HepG2 (cell line): Measurements from ENCODE around the gene MUTYH. TPM values are rescaled to one million over a fixed set of nuclear protein-coding genes. Genes with fewer than 3 reads are reported as not detected.

ENCODE experiments used
- AGO2 ChIP-seq: fragments of 200-400 bp; formaldehyde crosslinking; optimal IDR thresholded peaks from 2 replicates; pipeline ENCODE3; 2017; ENCODE audit warnings: mild to moderate bottlenecking, low read depth, low read length, moderate library complexity
- ATAD3A ChIP-seq: sonication (generic); formaldehyde crosslinking; IDR thresholded peaks from 2 replicates; pipeline ENCODE4 v1.4.0; 2020; ENCODE audit warnings: missing genetic modification reagents
- CEBPG ChIP-seq: IDR thresholded peaks from 2 replicates; pipeline ENCODE4 v1.6.1; 2016
- CERS6 ChIP-seq: sonication (generic); formaldehyde crosslinking; IDR thresholded peaks from 2 replicates; pipeline ENCODE4 v1.5.0; 2020; ENCODE audit warnings: missing genetic modification reagents
- GTF3A ChIP-seq: sonication (generic); formaldehyde crosslinking; conservative IDR thresholded peaks from 2 replicates; pipeline ENCODE4 v1.4.0; 2020; ENCODE audit warnings: mild to moderate bottlenecking, missing genetic modification reagents
- LRRFIP1 ChIP-seq: sonication (generic); formaldehyde crosslinking; conservative IDR thresholded peaks from 2 replicates; pipeline ENCODE4 v1.4.0; 2020; ENCODE audit warnings: missing genetic modification reagents
- MAF1 ChIP-seq: sonication (generic); formaldehyde crosslinking; IDR thresholded peaks from 2 replicates; pipeline ENCODE4 v1.5.0; 2020; ENCODE audit warnings: missing genetic modification reagents, borderline replicate concordance
- NR1H2 ChIP-seq: sonication (generic); formaldehyde crosslinking; IDR thresholded peaks from 2 replicates; pipeline ENCODE4 v1.8.1; 2022; ENCODE audit warnings: low read depth, missing genetic modification reagents, borderline replicate concordance
- NR3C1 ChIP-seq: sonication (generic); formaldehyde crosslinking; IDR thresholded peaks from 2 replicates; pipeline ENCODE4 v1.4.0; 2020; ENCODE audit warnings: missing genetic modification reagents
- POLR2AphosphoS5 ChIP-seq: IDR thresholded peaks from 2 replicates; pipeline ENCODE4 v1.6.1; 2012; ENCODE audit warnings: low read depth, low read length
- ZBTB14 ChIP-seq: sonication (generic); formaldehyde crosslinking; IDR thresholded peaks from 2 replicates; pipeline ENCODE4 v1.4.0; 2020; ENCODE audit warnings: missing genetic modification reagents
- ZBTB25 ChIP-seq: IDR thresholded peaks from 2 replicates; pipeline ENCODE4 v1.6.1; 2018; ENCODE audit warnings: missing genetic modification reagents
- ZNF331 ChIP-seq: sonication (generic); formaldehyde crosslinking; IDR thresholded peaks from 2 replicates; pipeline ENCODE4 v1.4.0; 2020; ENCODE audit warnings: missing genetic modification reagents
- ZNF33B ChIP-seq: sonication (generic); formaldehyde crosslinking; IDR thresholded peaks from 2 replicates; pipeline ENCODE4 v1.5.1; 2020; ENCODE audit warnings: mild to moderate bottlenecking, missing genetic modification reagents
- ZNF414 ChIP-seq: sonication (generic); formaldehyde crosslinking; IDR thresholded peaks from 2 replicates; pipeline ENCODE4 v1.5.0; 2020; ENCODE audit warnings: missing genetic modification reagents
- ZNF747 ChIP-seq: sonication (generic); formaldehyde crosslinking; IDR thresholded peaks from 2 replicates; pipeline ENCODE4 v1.8.1; 2023; ENCODE audit warnings: missing genetic modification reagents, mild to moderate bottlenecking, borderline replicate concordance
- ZNF800 ChIP-seq: sonication (generic); formaldehyde crosslinking; IDR thresholded peaks from 2 replicates; pipeline ENCODE4 v1.4.0; 2020; ENCODE audit warnings: missing genetic modification reagents
- polyA plus RNA-seq, 8 experiments: library from polyadenylated mRNA; depleted of rRNA in 3 of 8; stranded (reverse) in 7 of 8; unstranded in 1 of 8; fragments of >200 nt; fragmentation: Illumina TruSeq in 4 of 8; extraction: Trizol in 4 of 8; gene quantifications; 2 replicates each; pipeline versions ENCODE4 v1.2.1 to v1.2.3, GENCODE V29; 2011 to 2016; ENCODE audit warnings: low read depth in 4 of 8, missing spikeins in 1 of 8, mixed read lengths in 1 of 8; ENCODE audit not compliant: insufficient read depth in 1 of 8
- total RNA-seq, 5 experiments: library from RNA; depleted of rRNA; stranded (reverse); fragments of >200 nt; fragmentation: Illumina TruSeq; extraction: Trizol; gene quantifications; 2 replicates each; pipeline ENCODE4 v1.2.3, GENCODE V29; 2016; ENCODE audit warnings: low read depth in 1 of 5

The MUTYH gene
- total and polyA plus RNA-seq, 2 of the 13 experiments (the other 11 are each of a cell fraction or from before 2014, with no cell fraction given) = 16.3 to 17.1 TPM

- TF ChIP-seq ZBTB14 (CRISPR knock-in tag) (no peak), CERS6 (CRISPR knock-in tag) (no peak), ZNF747 (CRISPR knock-in tag) (0 out of 2 replicates have a peak, but pooled peaks have one; percentile 14), ZNF800 (no peak), ZNF414 (CRISPR knock-in tag) (no peak), NR3C1 (CRISPR knock-in tag) (no peak), ZNF33B (CRISPR knock-in tag) (no peak), NR1H2 (no peak), POLR2AphosphoS5 (no peak), LRRFIP1 (CRISPR knock-in tag) (no peak), AGO2 (no peak), CEBPG (CRISPR knock-in tag) (no peak), ZNF331 (CRISPR knock-in tag) (no peak), GTF3A (no peak), ATAD3A (CRISPR knock-in tag) (no peak), ZBTB25 (CRISPR knock-in tag) (no peak), MAF1 (CRISPR knock-in tag) (no peak)
These were observed 701 bp upstream of the MUTYH start (continued) for GRCh38 chr1:45340816-45341466.
